Kidney epithelial cell (primary cell): ENCODE data around the gene MAGI3. TPM values are rescaled to one million over a fixed set of nuclear protein-coding genes. Genes with fewer than 3 reads are reported as not detected.

Experiments used
- DNase-seq: peaks from one replicate; pipeline ENCODE4 v3.0.0-alpha.2; 2010; ENCODE audit warnings: low read depth
- H3K27me3 ChIP-seq: 2 replicates; pipeline ENCODE4 v1.6.0; 2011; ENCODE audit warnings: low read length; ENCODE audit not compliant: control insufficient read depth, insufficient read depth
- H3K36me3 ChIP-seq: 2 replicates; pipeline ENCODE4 v1.5.1; 2011; ENCODE audit warnings: low read length; ENCODE audit not compliant: control insufficient read depth, insufficient read depth
- H3K4me3 ChIP-seq: 2 replicates; pipeline ENCODE4 v1.5.1; 2011; ENCODE audit warnings: low read depth, mild to moderate bottlenecking, control low read depth, low read length
- total RNA-seq: library from RNA; depleted of rRNA; stranded (reverse); fragments of >200 nt; gene quantifications from 2 replicates; pipeline ENCODE4 v1.2.3, GENCODE V29; 2015
- TF ChIP-seq, protein P1 (sequence below): IDR thresholded peaks from 2 replicates; pipeline ENCODE4 v1.5.1; 2011; ENCODE audit warnings: mild to moderate bottlenecking, moderate library complexity, low read length, control low read depth, inconsistent platforms; ENCODE audit not compliant: insufficient read depth, poor library complexity, severe bottlenecking

The MAGI3 gene
- total RNA-seq, 1 donor from 2014 or later, result 3.7 TPM

DNA sequence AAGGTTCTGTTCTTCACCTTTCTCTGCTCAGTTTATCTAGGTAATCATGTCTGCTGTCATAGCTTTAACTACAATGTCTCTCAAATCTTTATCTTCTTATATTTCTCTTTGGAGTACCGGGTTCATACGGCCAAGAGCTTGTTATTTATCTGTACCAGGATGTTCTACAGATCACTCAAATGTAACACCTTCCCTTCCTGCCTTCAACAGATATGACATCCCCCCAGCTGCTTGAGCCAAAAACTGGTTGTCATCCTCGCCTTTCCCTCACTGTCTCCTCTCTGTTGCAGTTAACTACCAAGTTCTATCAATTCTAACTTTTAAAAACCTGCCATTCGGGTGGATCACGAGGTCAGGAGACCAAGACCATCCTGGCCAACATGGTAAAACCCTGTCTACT is 220.1 kb downstream of the MAGI3 start:
- Histone ChIP-seq H3K27me3 (no peaks in the 10 kb centered on the region), H3K36me3 (no peaks in the 10 kb centered on the region), H3K4me3 (no peak overlapping the region)
- TF ChIP-seq, protein P1, sequence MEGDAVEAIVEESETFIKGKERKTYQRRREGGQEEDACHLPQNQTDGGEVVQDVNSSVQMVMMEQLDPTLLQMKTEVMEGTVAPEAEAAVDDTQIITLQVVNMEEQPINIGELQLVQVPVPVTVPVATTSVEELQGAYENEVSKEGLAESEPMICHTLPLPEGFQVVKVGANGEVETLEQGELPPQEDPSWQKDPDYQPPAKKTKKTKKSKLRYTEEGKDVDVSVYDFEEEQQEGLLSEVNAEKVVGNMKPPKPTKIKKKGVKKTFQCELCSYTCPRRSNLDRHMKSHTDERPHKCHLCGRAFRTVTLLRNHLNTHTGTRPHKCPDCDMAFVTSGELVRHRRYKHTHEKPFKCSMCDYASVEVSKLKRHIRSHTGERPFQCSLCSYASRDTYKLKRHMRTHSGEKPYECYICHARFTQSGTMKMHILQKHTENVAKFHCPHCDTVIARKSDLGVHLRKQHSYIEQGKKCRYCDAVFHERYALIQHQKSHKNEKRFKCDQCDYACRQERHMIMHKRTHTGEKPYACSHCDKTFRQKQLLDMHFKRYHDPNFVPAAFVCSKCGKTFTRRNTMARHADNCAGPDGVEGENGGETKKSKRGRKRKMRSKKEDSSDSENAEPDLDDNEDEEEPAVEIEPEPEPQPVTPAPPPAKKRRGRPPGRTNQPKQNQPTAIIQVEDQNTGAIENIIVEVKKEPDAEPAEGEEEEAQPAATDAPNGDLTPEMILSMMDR, result no peak
- no peak for DNase-seq

DNA sequence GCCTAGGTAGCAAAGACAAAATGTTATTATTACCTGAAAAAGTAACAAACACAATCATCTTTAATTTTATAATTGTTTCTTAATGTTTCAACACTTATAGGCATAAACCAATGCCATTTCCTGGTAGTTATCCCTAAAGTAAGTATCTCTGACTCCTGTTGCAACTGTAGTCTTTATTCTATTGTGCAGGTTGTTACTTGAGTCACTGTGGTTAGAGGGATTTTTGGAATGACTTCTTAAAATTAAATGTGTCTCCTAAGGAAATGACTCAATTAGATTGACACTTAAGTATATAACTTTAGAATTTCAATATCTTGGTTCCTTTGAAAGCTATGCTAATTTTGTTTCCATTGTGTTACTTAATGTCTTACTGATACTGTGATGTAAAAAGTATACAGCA is 225.1 kb downstream of the MAGI3 start:
- Histone ChIP-seq H3K36me3 (no peaks in the 10 kb centered on the region), H3K27me3 (no peaks in the 10 kb centered on the region), H3K4me3 (no peak overlapping the region)
- DNase-seq, result no peak
- TF ChIP-seq, protein P1, result no peak

DNA sequence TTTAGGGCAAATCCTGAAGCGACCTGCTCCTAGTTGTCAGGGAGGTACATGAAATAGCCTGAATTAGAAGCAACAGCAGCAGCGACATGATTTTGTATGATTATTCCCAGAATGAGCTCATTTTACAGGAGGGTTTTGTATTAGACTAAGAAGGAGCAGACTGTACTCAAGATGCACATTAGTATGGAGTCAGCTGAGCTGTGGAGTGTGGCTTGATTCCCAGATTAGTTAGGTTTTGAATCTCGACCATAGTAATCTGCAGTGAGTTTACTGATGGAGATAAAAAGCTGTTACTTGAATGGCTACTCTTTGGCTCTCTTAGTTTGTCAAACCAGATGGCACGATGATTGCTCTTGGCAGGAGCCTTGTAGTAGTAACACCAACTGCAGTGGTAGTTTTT is 225.8 kb downstream of the MAGI3 start:
- H3K4me3 ChIP-seq, result no peak overlapping the region
- no peaks in the 10 kb centered on the region for H3K36me3 ChIP-seq
- TF ChIP-seq, protein P1, result no peak
- H3K27me3 ChIP-seq, result no peaks in the 10 kb centered on the region
- DNase-seq, result no peak

DNA sequence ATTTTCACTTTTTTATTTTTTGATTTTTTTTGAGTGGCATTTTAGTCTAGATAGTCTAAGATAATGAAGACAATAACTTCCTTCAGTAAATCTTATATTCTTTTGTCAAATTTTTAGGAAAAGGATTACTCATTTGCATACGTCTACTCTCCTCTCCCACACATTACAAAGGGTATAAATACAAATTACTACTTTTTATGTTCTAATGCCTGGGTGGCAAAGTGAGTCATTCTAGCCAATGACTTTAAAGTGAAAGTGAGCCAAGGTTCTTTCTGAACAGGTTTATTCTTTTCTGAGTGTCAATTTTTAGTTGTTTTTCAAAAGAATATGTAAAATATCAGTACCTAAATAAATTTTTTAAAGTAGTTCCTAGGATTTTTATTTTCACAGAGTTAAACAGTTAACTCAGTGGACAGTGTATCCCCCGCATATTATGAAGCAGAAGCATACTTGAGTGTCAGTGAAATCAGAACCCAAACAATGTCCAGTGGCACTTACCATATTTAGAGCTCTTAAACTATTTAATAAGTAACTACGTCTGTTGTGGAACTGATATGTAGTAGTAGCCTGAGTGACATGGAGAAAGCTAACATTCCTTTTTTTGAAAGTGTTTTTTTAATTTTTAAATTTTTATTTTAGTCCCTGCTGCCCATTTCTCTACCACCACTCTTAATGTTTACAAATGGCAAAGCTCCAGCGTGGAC is 227.3 kb downstream of the MAGI3 start:
- TF ChIP-seq, protein P1, result no peak
- H3K27me3 ChIP-seq, result no peaks in the 10 kb centered on the region
- no peaks in the 10 kb centered on the region for H3K36me3 ChIP-seq
- no peak overlapping the region for H3K4me3 ChIP-seq
- peak; percentile 21 for DNase-seq

DNA sequence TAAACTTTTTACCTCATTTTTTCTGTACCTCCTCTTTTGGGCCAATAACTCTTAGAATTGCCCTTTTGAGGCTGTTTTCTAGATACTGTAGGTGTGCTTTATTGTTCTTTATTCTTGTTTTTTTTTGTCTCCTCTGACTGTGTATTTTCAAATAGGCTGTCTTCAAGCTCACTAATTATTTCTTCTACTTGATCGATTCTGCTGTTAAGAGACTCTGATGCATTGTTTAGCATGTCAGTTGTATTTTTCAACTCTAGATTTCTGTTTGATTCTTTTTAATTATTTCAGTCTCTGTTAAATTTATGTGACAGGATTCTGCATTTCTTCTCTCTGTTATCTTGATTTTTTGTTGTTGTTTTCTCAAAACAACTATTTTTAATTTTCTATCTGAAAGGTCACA is 238.7 kb downstream of the MAGI3 start:
- H3K36me3 ChIP-seq, result no peaks in the 10 kb centered on the region
- no peak overlapping the region for H3K4me3 ChIP-seq
- TF ChIP-seq, protein P1, result no peak
- no peaks in the 10 kb centered on the region for H3K27me3 ChIP-seq
- no peak for DNase-seq
